HUES6 (cell line): Measurements from ENCODE around the gene INO80C.
"Not testable (repeated sequence)": the region's sequence is repeated elsewhere in the genome, so short reads cannot be mapped to it uniquely, and the experiment has no call there.

Source experiments
- H3K27ac ChIP-seq: 2 replicates; pipeline ENCODE4 v1.7.0; 2013; ENCODE audit warnings: low read depth, mild to moderate bottlenecking, low read length, inconsistent platforms
- H3K27me3 ChIP-seq: 2 replicates; pipeline ENCODE4 v1.6.1; 2013; ENCODE audit warnings: low read length; ENCODE audit not compliant: control insufficient read depth, insufficient read depth
- H3K36me3 ChIP-seq: 2 replicates; pipeline ENCODE4 v1.6.1; 2013; ENCODE audit warnings: low read length; ENCODE audit not compliant: control insufficient read depth, insufficient read depth
- H3K4me1 ChIP-seq: 2 replicates; pipeline ENCODE4 v1.6.1; 2013; ENCODE audit warnings: low read length; ENCODE audit not compliant: control insufficient read depth, insufficient read depth
- H3K4me3 ChIP-seq: 2 replicates; pipeline ENCODE4 v1.5.1; 2013; ENCODE audit warnings: low read depth, low read length
- H3K9ac ChIP-seq: one replicate; pipeline ENCODE4 v1.6.1; 2013; ENCODE audit warnings: mild to moderate bottlenecking, low read length
- H3K9me3 ChIP-seq: 2 replicates; pipeline ENCODE4 v1.6.1; 2013; ENCODE audit warnings: low read depth, low read length; ENCODE audit not compliant: control insufficient read depth, insufficient read depth

Gene INO80C

GRCh38 chr18:35500113-35500512, 2.4 kb upstream of the INO80C start:
- H3K4me3 ChIP-seq, result no peak overlapping the region
- H3K9ac ChIP-seq, result no peak overlapping the region
- H3K9me3 ChIP-seq, result no peaks in the 10 kb centered on the region
- H3K27ac ChIP-seq, result no peak overlapping the region
- no peaks in the 10 kb centered on the region for H3K36me3 ChIP-seq
- no peaks in the 10 kb centered on the region for H3K27me3 ChIP-seq
- H3K4me1 ChIP-seq, result peaks cover 18% of the 10 kb centered on the region

- H3K9me3 ChIP-seq, result no peaks in the 10 kb centered on the region
- peaks cover 35% of the 10 kb centered on the region for H3K4me1 ChIP-seq
- peak overlapping the region; percentile 87 for H3K9ac ChIP-seq
- no peaks in the 10 kb centered on the region for H3K36me3 ChIP-seq
- no peaks in the 10 kb centered on the region for H3K27me3 ChIP-seq
- no peak overlapping the region; the same call in 1 of the 2 replicates for H3K27ac ChIP-seq
- peak overlapping the region; percentile 81 for H3K4me3 ChIP-seq
These were observed 762 bp downstream of the INO80C start for GRCh38 chr18:35497027-35497369.

DNA sequence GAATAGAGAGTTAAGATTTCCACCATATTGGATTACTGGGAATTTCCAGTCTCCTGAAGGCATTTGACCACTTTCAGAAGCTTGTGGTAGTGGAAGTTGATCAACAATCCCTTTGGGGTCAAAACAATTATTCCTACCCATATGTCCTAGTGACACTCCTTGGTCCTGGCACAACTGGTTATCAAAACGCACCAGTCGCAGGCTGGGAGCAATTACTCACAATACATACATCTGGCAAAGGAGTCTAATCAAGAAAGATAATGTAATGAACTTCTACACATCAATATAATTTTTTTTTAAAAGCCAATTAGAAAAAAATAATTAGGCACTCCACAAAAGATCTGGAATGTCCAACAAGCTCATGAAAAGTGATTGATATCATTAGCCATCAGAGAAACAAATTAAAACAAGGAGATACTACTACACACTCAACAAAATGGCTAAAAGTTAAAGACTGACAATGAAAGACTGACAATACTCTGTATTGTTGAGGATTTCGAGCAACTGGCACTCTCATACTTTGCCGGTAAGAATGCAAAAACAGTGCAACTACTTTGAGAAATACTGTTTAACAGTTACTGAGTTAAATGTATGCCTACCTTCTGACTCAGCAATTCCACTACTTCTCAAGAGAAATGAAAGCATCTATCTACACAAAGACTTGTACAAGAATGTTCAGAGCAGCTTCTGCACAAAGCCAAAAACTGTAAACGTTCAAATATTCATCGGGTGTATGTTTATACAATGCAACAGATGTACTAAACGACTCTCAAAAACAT, 2.0 kb downstream of the INO80C start:
- H3K27ac ChIP-seq, result no peak overlapping the region
- no peaks in the 10 kb centered on the region for H3K36me3 ChIP-seq
- H3K4me3 ChIP-seq, result no peak overlapping the region
- H3K9me3 ChIP-seq, result no peaks in the 10 kb centered on the region
- no peaks in the 10 kb centered on the region for H3K27me3 ChIP-seq
- H3K9ac ChIP-seq, result no peak overlapping the region
- H3K4me1 ChIP-seq, result peaks cover 43% of the 10 kb centered on the region

- Histone ChIP-seq H3K9me3 (no peaks in the 10 kb centered on the region), H3K4me1 (peaks cover 55% of the 10 kb centered on the region), H3K4me3 (no peak overlapping the region), H3K27ac (no peak overlapping the region), H3K36me3 (no peaks in the 10 kb centered on the region), H3K27me3 (no peaks in the 10 kb centered on the region), H3K9ac (no peak overlapping the region)
These were observed 3.2 kb downstream of the INO80C start for GRCh38 chr18:35494251-35495220.

GRCh38 chr18:35491700-35492077, 6.1 kb downstream of the INO80C start:
- Histone ChIP-seq H3K27me3 (no peaks in the 10 kb centered on the region), H3K4me3 (peak overlapping the region; percentile 17; the same call in 1 of the 2 replicates), H3K9ac (peak overlapping the region; percentile 69), H3K36me3 (no peaks in the 10 kb centered on the region), H3K4me1 (peaks cover 62% of the 10 kb centered on the region), H3K27ac (peak overlapping the region; percentile 76; the same call in 1 of the 2 replicates), H3K9me3 (no peaks in the 10 kb centered on the region)

- Histone ChIP-seq H3K4me1 (peaks cover 56% of the 10 kb centered on the region), H3K27me3 (no peaks in the 10 kb centered on the region), H3K4me3 (peak overlapping the region; percentile 17; the same call in 1 of the 2 replicates), H3K9me3 (no peaks in the 10 kb centered on the region), H3K27ac (peak overlapping the region; percentile 76; the same call in 1 of the 2 replicates), H3K36me3 (no peaks in the 10 kb centered on the region), H3K9ac (peak overlapping the region; percentile 69)
These were observed 6.7 kb downstream of the INO80C start for GRCh38 chr18:35490894-35491699.

- Histone ChIP-seq H3K27me3 (no peaks in the 10 kb centered on the region), H3K9ac (no peak overlapping the region), H3K4me1 (peaks cover 58% of the 10 kb centered on the region), H3K27ac (no peak overlapping the region), H3K36me3 (no peaks in the 10 kb centered on the region), H3K4me3 (no peak overlapping the region), H3K9me3 (no peaks in the 10 kb centered on the region)
These were observed 7.8 kb downstream of the INO80C start for GRCh38 chr18:35489913-35490490.

- not testable (repeated sequence) for H3K36me3 ChIP-seq, H3K9me3 ChIP-seq, H3K27me3 ChIP-seq, H3K9ac ChIP-seq, H3K4me3 ChIP-seq
- Histone ChIP-seq H3K27ac (peak overlapping the region; percentile 24; the same call in 1 of the 2 replicates), H3K4me1 (peaks cover 52% of the 10 kb centered on the region)
These were observed 8.5 kb downstream of the INO80C start for GRCh38 chr18:35489281-35489680.

- not testable (repeated sequence) for H3K36me3 ChIP-seq, H3K9me3 ChIP-seq, H3K27me3 ChIP-seq
- peak overlapping the region; percentile 57 for H3K9ac ChIP-seq
- peaks cover 44% of the 10 kb centered on the region for H3K4me1 ChIP-seq
- peak overlapping the region; percentile 42 for H3K4me3 ChIP-seq
- H3K27ac ChIP-seq, result peak overlapping the region; percentile 85; the same call in 1 of the 2 replicates
These were observed 9.4 kb downstream of the INO80C start for GRCh38 chr18:35488396-35488795.

- not testable (repeated sequence) for H3K27me3 ChIP-seq, H3K36me3 ChIP-seq, H3K9me3 ChIP-seq, H3K9ac ChIP-seq
- H3K4me3 ChIP-seq, result peak overlapping the region; percentile 42; the same call in 1 of the 2 replicates
- H3K4me1 ChIP-seq, result peaks cover 44% of the 10 kb centered on the region
- peak overlapping the region; percentile 85; the same call in 1 of the 2 replicates for H3K27ac ChIP-seq
These were observed 10.2 kb downstream of the INO80C start for GRCh38 chr18:35487525-35487924.
